Brain microvascular endothelial cell (primary cell): ENCODE measurements around the gene MRPL10.

ENCODE experiments used
- DNase-seq: peaks from one replicate; pipeline ENCODE4 v3.0.0-alpha.2; 2020
- H3K27ac ChIP-seq: fragments of 250-450 bp; sonication (Bioruptor Pico); 2 replicates; pipeline ENCODE4 v1.5.1; 2020; ENCODE audit warnings: mild to moderate bottlenecking, moderate library complexity
- H3K27me3 ChIP-seq: fragments of 250-450 bp; sonication (Bioruptor Pico); replicated peaks from 2 replicates; pipeline ENCODE4 v1.5.1; 2020; ENCODE audit warnings: mild to moderate bottlenecking
- H3K36me3 ChIP-seq: fragments of 250-450 bp; sonication (Bioruptor Pico); replicated peaks from 2 replicates; pipeline ENCODE4 v1.5.1; 2020; ENCODE audit warnings: mild to moderate bottlenecking
- H3K4me3 ChIP-seq: 2 replicates; pipeline ENCODE4 v1.5.1; 2011; ENCODE audit warnings: low read depth, mild to moderate bottlenecking, control low read depth, low read length, moderate library complexity
- CTCF ChIP-seq: IDR thresholded peaks from 2 replicates; pipeline ENCODE4 v1.5.1; 2011; ENCODE audit warnings: low read depth, mild to moderate bottlenecking, moderate library complexity, low read length, control low read depth, inconsistent platforms; ENCODE audit errors: missing control alignments
- in situ Hi-C: cut with HindIII; loops from 2 replicates; pipeline ENCODE4 v1.10.0; 2017; ENCODE audit warnings: low sequenced_read_pairs, low pct_ligation_motif_present

MRPL10 gene

GRCh38 chr17:47807421-47807820, 23.9 kb downstream of the MRPL10 start:
- Histone ChIP-seq H3K27ac (no peak overlapping the region), H3K27me3 (peaks cover 9% of the 10 kb centered on the region), H3K4me3 (no peak overlapping the region), H3K36me3 (peaks cover 23% of the 10 kb centered on the region)
- DNase-seq: no peak
- TF ChIP-seq CTCF: no peak
- in situ Hi-C loops: no loop called here

- H3K27me3 ChIP-seq: peaks cover 9% of the 10 kb centered on the region
- H3K27ac ChIP-seq: no peak overlapping the region
- no peak for DNase-seq
- peaks cover 23% of the 10 kb centered on the region for H3K36me3 ChIP-seq
- no peak for TF ChIP-seq CTCF
- in situ Hi-C loops: no loop called here
- no peak overlapping the region for H3K4me3 ChIP-seq
Measured at GRCh38 chr17:47806913-47807255, 24.5 kb downstream of the MRPL10 start.

- H3K36me3 ChIP-seq: peaks cover 23% of the 10 kb centered on the region
- peaks cover 9% of the 10 kb centered on the region for H3K27me3 ChIP-seq
- no peak overlapping the region for H3K27ac ChIP-seq
- no peak for TF ChIP-seq CTCF
- no peak overlapping the region for H3K4me3 ChIP-seq
- in situ Hi-C loops: no loop called here
- no peak for DNase-seq
Measured at GRCh38 chr17:47806026-47806912, 25.1 kb downstream of the MRPL10 start.

- in situ Hi-C loops: no loop called here
Measured at GRCh38 chr17:47804461-47804860, 26.9 kb downstream of the MRPL10 start.

GRCh38 chr17:47803751-47804150, 27.6 kb downstream of the MRPL10 start:
- peaks cover 17% of the 10 kb centered on the region for H3K36me3 ChIP-seq
- TF ChIP-seq CTCF: no peak
- DNase-seq: no peak
- peaks cover 9% of the 10 kb centered on the region for H3K27me3 ChIP-seq
- H3K27ac ChIP-seq: no peak overlapping the region
- no peak overlapping the region for H3K4me3 ChIP-seq
- in situ Hi-C loops: no loop called here

More at GRCh38 chr17:47804461-47804860, 26.9 kb downstream of the MRPL10 start:
- TF ChIP-seq CTCF: no peak
- H3K36me3 ChIP-seq: peaks cover 23% of the 10 kb centered on the region
- H3K4me3 ChIP-seq: no peak overlapping the region
- DNase-seq: no peak
- no peak overlapping the region for H3K27ac ChIP-seq
- peaks cover 9% of the 10 kb centered on the region for H3K27me3 ChIP-seq

GRCh38 chr17:47803201-47803600, 28.1 kb downstream of the MRPL10 start:
- DNase-seq: no peak
- Histone ChIP-seq H3K36me3 (peaks cover 11% of the 10 kb centered on the region), H3K27me3 (peaks cover 9% of the 10 kb centered on the region), H3K27ac (no peak overlapping the region), H3K4me3 (no peak overlapping the region)
- in situ Hi-C loops: no loop called here
- no peak for TF ChIP-seq CTCF
